ENCODE measurements around the gene RTL5. TPM values are rescaled to one million over a fixed set of nuclear protein-coding genes. Genes with fewer than 3 reads are reported as not detected.

Gene RTL5
- total RNA-seq, 1 experiment from 2014 or later: 8.4 TPM

DNA sequence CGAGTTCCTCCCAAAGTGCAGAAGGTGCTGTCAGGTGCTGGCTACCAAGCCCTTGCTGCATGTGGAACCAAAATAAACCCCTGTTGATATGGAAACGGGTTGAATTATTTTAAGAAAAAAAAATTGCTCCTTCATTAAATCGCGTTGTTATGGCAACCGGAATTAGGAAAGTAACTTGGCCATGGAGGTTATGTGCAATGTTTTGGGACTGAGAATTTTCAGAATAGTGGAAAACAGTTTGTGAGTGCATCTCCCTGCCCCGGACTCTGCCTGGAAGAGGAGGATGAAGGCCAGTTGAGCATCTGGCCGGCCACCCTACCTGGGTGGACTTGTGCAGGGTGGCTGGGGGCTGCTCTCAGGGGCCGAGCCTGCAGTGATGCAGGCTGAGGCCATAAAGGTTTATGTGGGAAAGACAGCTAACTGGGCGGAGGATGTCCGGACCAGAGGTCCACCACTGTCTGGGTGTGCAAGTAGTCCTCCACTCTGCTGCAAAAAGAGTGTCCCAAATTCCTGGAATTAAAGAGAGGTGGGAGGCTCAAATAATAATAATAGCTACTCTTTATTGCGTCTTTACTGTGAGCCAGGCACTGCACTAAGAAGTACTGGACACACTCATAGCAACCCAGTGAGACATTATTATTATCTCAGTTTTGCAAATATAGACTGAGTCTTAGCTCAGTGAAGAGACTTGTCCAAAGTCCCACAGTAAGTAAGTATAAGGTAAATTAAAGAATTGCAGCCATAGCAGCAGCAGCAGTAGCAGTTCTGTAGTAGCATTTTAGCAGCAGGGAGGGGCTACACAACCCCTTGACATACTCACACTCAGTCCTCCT, 20.6 kb downstream of the RTL5 start:
- no peaks in the 10 kb centered on the region for H3K27me3 ChIP-seq (replicated peaks; ENCODE audit: insufficient read depth, low read depth, low read length, poor library complexity)
- ChIA-PET CTCF (no interaction called here), POLR2A (ENCODE audit: low non-redundant PET) (no interaction called here)
- no peak overlapping the region for H3K4me3 ChIP-seq (ENCODE audit: low read depth, low read length, poor library complexity, severe bottlenecking)
- intact Hi-C loops (cut with micrococcal nuclease; ENCODE audit: unreplicated experiment): no loop called here
- no peak for DNase-seq (ENCODE audit: low spot score)
- TF ChIP-seq, protein P1, sequence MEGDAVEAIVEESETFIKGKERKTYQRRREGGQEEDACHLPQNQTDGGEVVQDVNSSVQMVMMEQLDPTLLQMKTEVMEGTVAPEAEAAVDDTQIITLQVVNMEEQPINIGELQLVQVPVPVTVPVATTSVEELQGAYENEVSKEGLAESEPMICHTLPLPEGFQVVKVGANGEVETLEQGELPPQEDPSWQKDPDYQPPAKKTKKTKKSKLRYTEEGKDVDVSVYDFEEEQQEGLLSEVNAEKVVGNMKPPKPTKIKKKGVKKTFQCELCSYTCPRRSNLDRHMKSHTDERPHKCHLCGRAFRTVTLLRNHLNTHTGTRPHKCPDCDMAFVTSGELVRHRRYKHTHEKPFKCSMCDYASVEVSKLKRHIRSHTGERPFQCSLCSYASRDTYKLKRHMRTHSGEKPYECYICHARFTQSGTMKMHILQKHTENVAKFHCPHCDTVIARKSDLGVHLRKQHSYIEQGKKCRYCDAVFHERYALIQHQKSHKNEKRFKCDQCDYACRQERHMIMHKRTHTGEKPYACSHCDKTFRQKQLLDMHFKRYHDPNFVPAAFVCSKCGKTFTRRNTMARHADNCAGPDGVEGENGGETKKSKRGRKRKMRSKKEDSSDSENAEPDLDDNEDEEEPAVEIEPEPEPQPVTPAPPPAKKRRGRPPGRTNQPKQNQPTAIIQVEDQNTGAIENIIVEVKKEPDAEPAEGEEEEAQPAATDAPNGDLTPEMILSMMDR (conservative IDR thresholded peaks at IDR 0.05; ENCODE audit: low read depth, low read length): no peak
- TF ChIP-seq EZH2 (IDR thresholded peaks at IDR 0.05; ENCODE audit: borderline replicate concordance, low read depth, low read length, poor library complexity, severe bottlenecking): no peak
- H3K27ac ChIP-seq (ENCODE audit: low read depth, low read length, poor library complexity, severe bottlenecking): no peak overlapping the region
- H3K36me3 ChIP-seq (ENCODE audit: insufficient read depth, low read length, poor library complexity, severe bottlenecking): no peaks in the 10 kb centered on the region
- no peaks in the 10 kb centered on the region for H3K9me3 ChIP-seq (ENCODE audit: low read depth, low read length, poor library complexity, severe bottlenecking)
- H3K4me1 ChIP-seq (ENCODE audit: insufficient read depth, low read length, poor library complexity, severe bottlenecking): peaks cover 25% of the 10 kb centered on the region
- no TSS peak for BruUV-seq (replicated peaks)

GRCh38 chrX:72110051-72110875, 21.5 kb downstream of the RTL5 start:
- no peaks in the 10 kb centered on the region for H3K27me3 ChIP-seq (replicated peaks; ENCODE audit: insufficient read depth, low read depth, low read length, poor library complexity)
- no peak for TF ChIP-seq EZH2 (IDR thresholded peaks at IDR 0.05; ENCODE audit: borderline replicate concordance, low read depth, low read length, poor library complexity, severe bottlenecking)
- TF ChIP-seq, protein P1 (conservative IDR thresholded peaks at IDR 0.05; ENCODE audit: low read depth, low read length): no peak
- BruUV-seq (replicated peaks): no TSS peak
- ChIA-PET CTCF (no interaction called here), POLR2A (ENCODE audit: low non-redundant PET) (no interaction called here)
- DNase-seq (ENCODE audit: low spot score): peak; percentile 42
- no peaks in the 10 kb centered on the region for H3K36me3 ChIP-seq (ENCODE audit: insufficient read depth, low read length, poor library complexity, severe bottlenecking)
- H3K27ac ChIP-seq (ENCODE audit: low read depth, low read length, poor library complexity, severe bottlenecking): no peak overlapping the region
- H3K4me3 ChIP-seq (ENCODE audit: low read depth, low read length, poor library complexity, severe bottlenecking): no peak overlapping the region
- intact Hi-C loops (cut with micrococcal nuclease; ENCODE audit: unreplicated experiment): no loop called here
- H3K4me1 ChIP-seq (ENCODE audit: insufficient read depth, low read length, poor library complexity, severe bottlenecking): peaks cover 17% of the 10 kb centered on the region
- no peaks in the 10 kb centered on the region for H3K9me3 ChIP-seq (ENCODE audit: low read depth, low read length, poor library complexity, severe bottlenecking)

GRCh38 chrX:72108666-72109065, 23.0 kb downstream of the RTL5 start:
- BruUV-seq (replicated peaks): no TSS peak
- CTCF ChIA-PET: no interaction called here
- H3K9me3 ChIP-seq (ENCODE audit: low read depth, low read length, poor library complexity, severe bottlenecking): no peaks in the 10 kb centered on the region
- H3K27me3 ChIP-seq (replicated peaks; ENCODE audit: insufficient read depth, low read depth, low read length, poor library complexity): no peaks in the 10 kb centered on the region
- no peak for DNase-seq (ENCODE audit: low spot score)
- intact Hi-C loops (cut with micrococcal nuclease; ENCODE audit: unreplicated experiment): no loop called here
- POLR2A ChIA-PET (ENCODE audit: low non-redundant PET): no interaction called here
- no peaks in the 10 kb centered on the region for H3K36me3 ChIP-seq (ENCODE audit: insufficient read depth, low read length, poor library complexity, severe bottlenecking)
- no peak for TF ChIP-seq EZH2 (IDR thresholded peaks at IDR 0.05; ENCODE audit: borderline replicate concordance, low read depth, low read length, poor library complexity, severe bottlenecking)
- TF ChIP-seq, protein P1 (conservative IDR thresholded peaks at IDR 0.05; ENCODE audit: low read depth, low read length): no peak
- H3K4me1 ChIP-seq (ENCODE audit: insufficient read depth, low read length, poor library complexity, severe bottlenecking): peaks cover 2% of the 10 kb centered on the region
- no peak overlapping the region for H3K4me3 ChIP-seq (ENCODE audit: low read depth, low read length, poor library complexity, severe bottlenecking)
- H3K27ac ChIP-seq (ENCODE audit: low read depth, low read length, poor library complexity, severe bottlenecking): no peak overlapping the region

Measured in A673 (cell line).